ENCODE results near the gene KIF26B. TPM values are rescaled to one million over a fixed set of nuclear protein-coding genes. Genes with fewer than 3 reads are reported as not detected.

Gene KIF26B
- total RNA-seq, 2 donors from 2014 or later, result not detected

DNA sequence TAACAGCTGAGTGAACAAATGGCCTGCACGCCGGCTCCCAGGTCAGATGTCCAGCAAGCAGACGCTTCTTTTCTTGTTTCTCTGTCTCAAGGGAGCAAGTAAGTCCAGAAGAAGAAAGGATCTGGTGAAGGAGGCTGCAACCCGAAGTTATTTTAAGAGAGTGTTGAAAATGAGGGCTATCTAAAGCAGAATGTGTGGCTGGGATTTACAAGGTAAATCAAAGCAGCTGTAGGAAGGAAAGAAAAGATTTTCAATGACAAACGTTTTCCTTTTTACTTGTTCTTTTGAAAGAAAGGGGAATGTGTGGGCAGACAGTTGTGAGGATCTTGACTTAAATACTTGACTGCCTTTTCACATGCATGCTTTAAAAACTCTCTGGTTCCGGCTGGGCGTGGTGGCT is 311.5 kb downstream of the KIF26B start:
- ATAC-seq (replicated peaks), result no peak
- Mint-ChIP-seq H3K27ac (no peak overlapping the region), H3K4me1 (peaks cover 6% of the 10 kb centered on the region), H3K9me3 (peaks cover 8% of the 10 kb centered on the region), H3K27me3 (peaks cover 11% of the 10 kb centered on the region), H3K4me3 (no peak overlapping the region), H3K36me3 (ENCODE audit: low read depth) (peaks cover 6% of the 10 kb centered on the region)

GRCh38 chr1:245467804-245468203 is 313.0 kb downstream of the KIF26B start:
- Mint-ChIP-seq H3K4me1 (peaks cover 6% of the 10 kb centered on the region), H3K36me3 (ENCODE audit: low read depth) (peaks cover 6% of the 10 kb centered on the region), H3K9me3 (peaks cover 8% of the 10 kb centered on the region), H3K27ac (no peak overlapping the region), H3K4me3 (no peak overlapping the region), H3K27me3 (peaks cover 5% of the 10 kb centered on the region)
- ATAC-seq (replicated peaks), result no peak

DNA sequence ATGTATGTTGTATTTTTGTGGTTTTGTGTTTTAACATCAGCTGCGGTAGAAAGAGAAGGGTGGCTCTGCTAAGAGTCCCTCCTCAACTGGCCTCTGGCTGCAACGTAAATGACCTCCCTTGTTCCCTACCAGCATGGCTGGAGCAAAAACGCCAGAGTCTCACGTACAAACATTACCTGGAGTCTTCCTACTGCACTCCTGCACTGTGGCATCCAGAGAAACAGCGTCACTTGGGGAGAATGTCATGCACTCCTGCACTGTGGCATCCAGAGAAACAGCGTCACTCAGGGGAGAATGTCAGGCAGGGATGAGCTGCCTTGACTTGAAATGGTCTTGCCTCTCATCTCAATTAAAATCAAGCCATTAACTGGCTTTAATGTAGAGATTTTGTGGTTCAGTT is 314.2 kb downstream of the KIF26B start:
- Mint-ChIP-seq H3K27ac (no peak overlapping the region), H3K4me3 (no peak overlapping the region), H3K36me3 (ENCODE audit: low read depth) (peaks cover 4% of the 10 kb centered on the region), H3K9me3 (peaks cover 5% of the 10 kb centered on the region), H3K27me3 (peaks cover 2% of the 10 kb centered on the region), H3K4me1 (peaks cover 4% of the 10 kb centered on the region)
- ATAC-seq (replicated peaks), result no peak

GRCh38 chr1:245469734-245470133 is 314.9 kb downstream of the KIF26B start:
- H3K27ac Mint-ChIP-seq, result no peak overlapping the region
- no peak for ATAC-seq (replicated peaks)
- no peaks in the 10 kb centered on the region for H3K36me3 Mint-ChIP-seq (ENCODE audit: low read depth)
- no peak overlapping the region for H3K4me3 Mint-ChIP-seq
- peaks cover 3% of the 10 kb centered on the region for H3K9me3 Mint-ChIP-seq
- no peaks in the 10 kb centered on the region for H3K4me1 Mint-ChIP-seq
- peaks cover 2% of the 10 kb centered on the region for H3K27me3 Mint-ChIP-seq

DNA sequence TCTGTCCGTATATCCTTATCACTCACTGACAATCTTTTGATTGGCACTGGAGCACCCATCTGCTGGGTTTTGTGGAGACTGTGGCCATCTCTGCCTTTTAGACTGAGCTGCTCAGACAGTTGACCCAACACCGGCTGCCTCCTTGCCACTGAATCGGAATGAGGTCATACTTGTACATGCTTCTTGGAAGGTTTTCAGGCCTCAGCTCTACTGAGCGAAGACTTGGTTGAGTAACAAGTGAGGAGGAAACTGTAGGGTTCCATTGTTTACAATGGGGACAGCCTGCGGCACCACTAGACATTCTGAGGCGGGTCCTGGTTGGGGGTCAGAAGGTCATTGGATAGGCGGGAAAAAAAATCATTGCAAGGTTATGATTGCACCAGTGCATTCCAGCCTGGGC is 320.3 kb downstream of the KIF26B start:
- no peak overlapping the region for H3K4me3 Mint-ChIP-seq
- H3K9me3 Mint-ChIP-seq, result peaks cover 9% of the 10 kb centered on the region
- ATAC-seq (replicated peaks), result no peak
- no peaks in the 10 kb centered on the region for H3K36me3 Mint-ChIP-seq (ENCODE audit: low read depth)
- peaks cover 4% of the 10 kb centered on the region for H3K27me3 Mint-ChIP-seq
- H3K27ac Mint-ChIP-seq, result no peak overlapping the region
- H3K4me1 Mint-ChIP-seq, result no peaks in the 10 kb centered on the region

- ATAC-seq (replicated peaks), result no peak
- Mint-ChIP-seq H3K4me3 (no peak overlapping the region), H3K36me3 (ENCODE audit: low read depth) (no peaks in the 10 kb centered on the region), H3K27ac (no peak overlapping the region), H3K9me3 (peaks cover 9% of the 10 kb centered on the region), H3K4me1 (no peaks in the 10 kb centered on the region), H3K27me3 (peaks cover 4% of the 10 kb centered on the region)
These were observed 321.3 kb downstream of the KIF26B start for GRCh38 chr1:245475961-245476516.

DNA sequence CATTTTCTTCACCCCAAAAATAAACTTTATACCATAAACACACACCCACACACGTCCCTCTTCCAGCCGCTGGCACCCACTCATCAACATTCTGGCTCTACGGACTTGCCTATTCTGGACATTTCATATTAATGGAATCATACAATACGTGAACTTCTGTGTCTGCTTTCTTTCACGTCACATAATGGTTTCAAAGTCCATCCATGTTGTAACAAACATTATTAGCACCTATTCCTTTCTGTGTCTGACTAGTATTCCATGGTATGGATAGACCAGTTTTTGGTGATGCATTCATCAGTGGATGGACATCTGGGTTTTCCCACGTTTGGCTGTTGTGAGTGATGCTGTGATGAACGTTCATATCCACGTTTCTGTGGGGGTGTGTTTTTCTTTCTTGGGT is 323.2 kb downstream of the KIF26B start:
- no peak overlapping the region for H3K4me3 Mint-ChIP-seq
- no peaks in the 10 kb centered on the region for H3K36me3 Mint-ChIP-seq (ENCODE audit: low read depth)
- no peak overlapping the region for H3K27ac Mint-ChIP-seq
- peaks cover 4% of the 10 kb centered on the region for H3K27me3 Mint-ChIP-seq
- H3K9me3 Mint-ChIP-seq, result peaks cover 9% of the 10 kb centered on the region
- ATAC-seq (replicated peaks), result no peak
- no peaks in the 10 kb centered on the region for H3K4me1 Mint-ChIP-seq

DNA sequence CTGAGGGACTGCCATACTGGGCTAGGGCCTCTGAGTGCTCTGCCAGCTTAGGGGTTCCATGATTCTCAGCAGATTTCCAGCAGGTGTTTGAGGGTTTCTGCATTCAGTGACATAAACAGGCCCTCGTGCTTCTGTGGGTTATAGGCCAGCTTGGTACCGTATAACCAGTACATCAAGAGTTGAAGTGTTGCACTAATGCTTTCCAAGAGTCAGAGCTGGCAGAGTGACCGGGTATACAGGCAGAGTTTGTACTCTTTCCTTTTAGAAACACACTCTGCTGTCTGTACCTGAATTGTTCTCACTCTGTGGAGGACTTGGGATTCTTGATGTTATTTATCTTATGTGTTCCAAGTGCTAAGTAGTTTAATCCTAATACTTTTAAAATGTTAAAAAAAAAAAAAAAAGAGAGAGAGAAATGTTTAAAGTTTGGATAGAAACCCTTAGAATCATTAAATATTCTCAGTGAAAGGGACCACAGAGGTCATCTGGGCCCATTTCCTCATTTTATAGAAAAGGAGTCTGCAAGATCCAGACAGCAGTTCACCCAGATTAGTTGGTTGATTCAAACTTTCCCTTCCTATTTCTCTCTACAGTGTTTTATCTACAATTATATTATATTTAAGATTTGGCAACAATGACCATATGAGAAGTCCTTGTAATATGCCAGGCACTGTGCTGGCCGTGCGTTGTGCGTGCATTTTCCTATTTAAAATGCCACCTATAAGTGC is 325.8 kb downstream of the KIF26B start:
- Mint-ChIP-seq H3K27ac (no peak overlapping the region), H3K4me3 (no peak overlapping the region), H3K36me3 (ENCODE audit: low read depth) (no peaks in the 10 kb centered on the region), H3K9me3 (peaks cover 4% of the 10 kb centered on the region), H3K27me3 (no peaks in the 10 kb centered on the region), H3K4me1 (no peaks in the 10 kb centered on the region)
- no peak for ATAC-seq (replicated peaks)

DNA sequence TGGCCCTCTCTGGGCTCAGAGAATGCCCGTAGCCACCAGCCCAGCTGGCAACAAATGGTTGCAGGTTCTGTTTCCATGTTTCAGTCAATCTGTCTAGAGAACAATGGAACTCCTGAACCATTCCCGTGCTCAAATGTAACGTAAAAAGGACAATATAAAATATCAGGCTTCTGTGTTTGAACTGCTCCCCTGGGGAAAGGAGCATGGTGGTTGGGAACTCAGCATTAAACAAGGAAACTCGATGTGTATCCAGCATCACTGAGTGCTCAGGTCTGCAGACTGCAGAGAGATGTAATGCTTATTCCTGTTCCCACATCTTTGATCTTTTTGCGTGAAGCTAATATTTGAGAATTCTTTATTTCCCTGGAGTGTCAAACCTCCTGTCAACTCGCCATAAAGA is 326.5 kb downstream of the KIF26B start:
- ATAC-seq (replicated peaks), result no peak
- H3K27me3 Mint-ChIP-seq, result no peaks in the 10 kb centered on the region
- no peaks in the 10 kb centered on the region for H3K4me1 Mint-ChIP-seq
- H3K9me3 Mint-ChIP-seq, result peaks cover 4% of the 10 kb centered on the region
- H3K36me3 Mint-ChIP-seq (ENCODE audit: low read depth), result no peaks in the 10 kb centered on the region
- H3K4me3 Mint-ChIP-seq, result no peak overlapping the region
- H3K27ac Mint-ChIP-seq, result no peak overlapping the region

DNA sequence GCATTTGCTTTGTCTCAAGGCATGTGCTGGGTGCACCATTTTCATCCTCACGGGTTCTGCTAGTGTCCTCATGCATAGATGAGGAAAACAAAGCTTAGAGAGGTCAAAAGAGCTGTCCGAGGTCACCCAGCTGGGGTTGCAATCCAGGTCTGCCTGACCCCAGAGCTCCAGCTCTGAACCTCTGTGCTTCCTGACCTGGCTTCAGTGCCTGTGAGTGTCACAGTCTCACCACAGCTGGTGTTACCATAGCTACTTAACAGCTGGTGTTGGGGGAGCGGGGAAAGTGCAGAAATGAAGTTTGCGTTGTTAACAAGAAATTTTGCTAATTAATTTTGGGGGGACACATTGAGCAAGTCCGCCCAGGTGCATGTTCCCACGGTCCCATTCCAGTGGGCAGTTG is 328.5 kb downstream of the KIF26B start:
- no peaks in the 10 kb centered on the region for H3K27me3 Mint-ChIP-seq
- no peak overlapping the region for H3K4me3 Mint-ChIP-seq
- H3K36me3 Mint-ChIP-seq (ENCODE audit: low read depth), result no peaks in the 10 kb centered on the region
- no peak for ATAC-seq (replicated peaks)
- H3K9me3 Mint-ChIP-seq, result no peaks in the 10 kb centered on the region
- H3K4me1 Mint-ChIP-seq, result no peaks in the 10 kb centered on the region
- no peak overlapping the region for H3K27ac Mint-ChIP-seq

GRCh38 chr1:245484176-245484575 is 329.4 kb downstream of the KIF26B start:
- no peaks in the 10 kb centered on the region for H3K36me3 Mint-ChIP-seq (ENCODE audit: low read depth)
- no peak for ATAC-seq (replicated peaks)
- H3K27ac Mint-ChIP-seq, result no peak overlapping the region
- no peaks in the 10 kb centered on the region for H3K9me3 Mint-ChIP-seq
- H3K4me3 Mint-ChIP-seq, result no peak overlapping the region
- no peaks in the 10 kb centered on the region for H3K4me1 Mint-ChIP-seq
- no peaks in the 10 kb centered on the region for H3K27me3 Mint-ChIP-seq

DNA sequence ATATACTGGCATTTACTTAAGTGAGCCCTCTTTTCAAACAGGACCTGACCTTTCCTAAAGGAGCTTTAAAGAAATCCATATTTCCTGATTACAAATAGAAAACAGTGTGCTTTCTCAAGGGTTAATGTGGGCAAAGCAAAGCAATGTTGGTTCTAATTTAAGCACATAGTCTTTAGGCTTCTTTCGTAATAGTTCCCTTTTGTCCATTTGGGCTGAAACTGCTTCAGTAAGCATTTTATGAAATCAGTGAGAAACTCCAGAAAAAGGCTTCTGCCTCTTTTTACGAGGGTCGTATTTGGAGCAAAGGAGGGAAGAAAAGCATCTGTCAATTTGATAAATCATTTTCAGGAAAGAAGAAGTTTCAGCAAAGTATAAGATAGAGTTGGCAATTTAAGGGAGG is 331.2 kb downstream of the KIF26B start:
- no peak for ATAC-seq (replicated peaks)
- Mint-ChIP-seq H3K27ac (no peak overlapping the region), H3K9me3 (no peaks in the 10 kb centered on the region), H3K4me3 (no peak overlapping the region), H3K36me3 (ENCODE audit: low read depth) (no peaks in the 10 kb centered on the region), H3K27me3 (no peaks in the 10 kb centered on the region), H3K4me1 (no peaks in the 10 kb centered on the region)

GRCh38 chr1:245486775-245487470 is 332.1 kb downstream of the KIF26B start:
- Mint-ChIP-seq H3K27ac (no peak overlapping the region), H3K36me3 (ENCODE audit: low read depth) (no peaks in the 10 kb centered on the region), H3K4me3 (no peak overlapping the region), H3K27me3 (no peaks in the 10 kb centered on the region), H3K9me3 (peaks cover under 1% of the 10 kb centered on the region), H3K4me1 (no peaks in the 10 kb centered on the region)
- ATAC-seq (replicated peaks), result no peak

GRCh38 chr1:245488346-245489129 is 333.8 kb downstream of the KIF26B start:
- no peaks in the 10 kb centered on the region for H3K4me1 Mint-ChIP-seq
- no peak overlapping the region for H3K27ac Mint-ChIP-seq
- peaks cover 3% of the 10 kb centered on the region for H3K9me3 Mint-ChIP-seq
- no peaks in the 10 kb centered on the region for H3K36me3 Mint-ChIP-seq (ENCODE audit: low read depth)
- no peak for ATAC-seq (replicated peaks)
- H3K4me3 Mint-ChIP-seq, result no peak overlapping the region
- H3K27me3 Mint-ChIP-seq, result no peaks in the 10 kb centered on the region

Measured in activated T-helper 17 cell treated with anti-CD3 and anti-CD28 coated beads, Interleukin-2, amount 50 U/mL, for 72 hours (primary cell).